Kidney tubule cell (primary cell): Measurements from ENCODE around the gene PPIL1.

Experiments
- DNase-seq: peaks from one replicate; pipeline ENCODE4 v3.0.0-alpha.2; 2018; ENCODE audit warnings: low spot score

PPIL1 gene

DNA sequence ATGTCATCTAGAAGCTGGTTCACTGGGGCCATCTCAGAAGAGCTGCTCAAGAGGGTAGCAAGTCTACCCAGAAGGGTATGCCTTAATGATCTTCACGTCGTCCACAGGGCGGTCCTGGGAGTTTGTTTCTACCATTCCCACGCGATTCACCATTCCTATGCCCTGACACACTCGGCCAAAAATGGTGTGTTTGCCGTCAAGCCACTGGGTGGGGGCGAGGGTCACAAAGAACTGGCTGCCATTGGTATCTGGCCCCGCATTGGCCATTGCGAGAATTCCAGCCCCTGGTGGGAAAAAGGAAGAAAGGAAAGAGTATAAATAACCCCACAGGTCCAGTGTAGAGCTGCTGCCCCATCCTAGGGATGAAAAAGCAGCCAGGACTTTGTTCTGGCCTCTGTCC is 18.9 kb downstream of the PPIL1 start:
- DNase-seq = no peak

GRCh38 chr6:36853325-36853724 is 21.3 kb downstream of the PPIL1 start:
- peak; percentile 81 for DNase-seq

- DNase-seq = peak; percentile 77
Observed at GRCh38 chr6:36852481-36853147, 22.0 kb downstream of the PPIL1 start.

DNA sequence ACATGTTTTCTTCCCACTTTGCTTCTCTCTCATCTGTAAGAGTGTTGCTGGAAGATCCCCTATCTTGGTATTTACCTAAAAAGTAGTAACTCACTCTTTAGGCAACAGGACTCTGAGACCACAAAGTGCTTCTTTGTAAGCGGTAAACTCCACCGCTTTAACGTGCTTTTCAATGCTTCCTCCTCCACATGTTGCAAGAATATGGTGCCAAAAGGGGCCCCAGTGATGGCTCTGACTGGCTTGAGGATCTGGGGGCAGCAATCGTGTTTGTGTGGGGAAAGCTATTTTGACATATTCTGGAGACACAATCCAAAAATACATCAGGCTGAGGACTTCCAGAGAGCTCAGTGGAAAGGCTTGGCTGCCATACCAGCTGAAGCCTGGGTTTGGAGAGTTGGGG is 23.0 kb downstream of the PPIL1 start:
- no peak for DNase-seq

- peak; percentile 78 for DNase-seq
Observed at GRCh38 chr6:36851149-36851614, 23.4 kb downstream of the PPIL1 start.

DNA sequence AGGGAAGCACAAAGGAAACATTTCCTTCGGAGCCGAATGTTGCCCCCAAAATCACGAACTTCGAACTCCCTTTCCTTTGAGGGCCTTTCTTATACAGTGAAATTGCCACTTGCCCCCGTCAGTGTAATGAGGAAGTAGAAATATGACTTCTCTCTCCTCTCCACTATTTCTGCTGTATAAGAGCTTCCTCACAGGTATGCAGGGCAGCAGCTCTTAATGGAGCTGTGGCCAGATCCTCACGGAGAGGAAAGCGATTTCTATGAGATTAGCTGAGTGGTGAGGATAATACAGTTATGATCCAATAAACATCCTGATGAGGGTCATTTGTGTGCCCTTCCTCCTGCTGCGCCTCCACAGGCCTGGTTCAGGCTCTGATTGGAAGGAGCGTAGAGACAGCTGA is 24.6 kb downstream of the PPIL1 start:
- DNase-seq = no peak

- peak; percentile 55 for DNase-seq
Observed at GRCh38 chr6:36848658-36849441, 25.8 kb downstream of the PPIL1 start.

- no peak for DNase-seq
Observed at GRCh38 chr6:36847991-36848390, 26.6 kb downstream of the PPIL1 start.

DNA sequence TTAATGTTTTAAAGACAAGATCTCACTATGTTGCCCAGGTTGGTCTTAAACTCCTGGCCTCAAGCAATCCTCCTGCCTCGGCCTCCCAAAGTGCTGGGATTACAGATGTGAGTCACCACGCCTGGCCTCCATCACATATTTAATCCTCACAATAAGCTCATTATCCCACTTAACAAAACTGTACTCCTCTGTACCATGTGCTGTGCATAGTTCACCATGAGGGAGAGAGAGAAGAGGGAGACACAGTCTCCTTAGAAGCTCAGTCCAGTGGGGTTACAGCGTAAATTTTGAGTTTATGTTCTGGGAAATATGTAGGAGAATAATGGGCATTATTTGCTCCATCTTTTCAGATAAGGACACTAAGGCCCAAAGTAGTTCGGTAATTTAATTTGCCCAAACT is 27.5 kb downstream of the PPIL1 start:
- no peak for DNase-seq

GRCh38 chr6:36845233-36845632 is 29.4 kb downstream of the PPIL1 start:
- DNase-seq = no peak

DNA sequence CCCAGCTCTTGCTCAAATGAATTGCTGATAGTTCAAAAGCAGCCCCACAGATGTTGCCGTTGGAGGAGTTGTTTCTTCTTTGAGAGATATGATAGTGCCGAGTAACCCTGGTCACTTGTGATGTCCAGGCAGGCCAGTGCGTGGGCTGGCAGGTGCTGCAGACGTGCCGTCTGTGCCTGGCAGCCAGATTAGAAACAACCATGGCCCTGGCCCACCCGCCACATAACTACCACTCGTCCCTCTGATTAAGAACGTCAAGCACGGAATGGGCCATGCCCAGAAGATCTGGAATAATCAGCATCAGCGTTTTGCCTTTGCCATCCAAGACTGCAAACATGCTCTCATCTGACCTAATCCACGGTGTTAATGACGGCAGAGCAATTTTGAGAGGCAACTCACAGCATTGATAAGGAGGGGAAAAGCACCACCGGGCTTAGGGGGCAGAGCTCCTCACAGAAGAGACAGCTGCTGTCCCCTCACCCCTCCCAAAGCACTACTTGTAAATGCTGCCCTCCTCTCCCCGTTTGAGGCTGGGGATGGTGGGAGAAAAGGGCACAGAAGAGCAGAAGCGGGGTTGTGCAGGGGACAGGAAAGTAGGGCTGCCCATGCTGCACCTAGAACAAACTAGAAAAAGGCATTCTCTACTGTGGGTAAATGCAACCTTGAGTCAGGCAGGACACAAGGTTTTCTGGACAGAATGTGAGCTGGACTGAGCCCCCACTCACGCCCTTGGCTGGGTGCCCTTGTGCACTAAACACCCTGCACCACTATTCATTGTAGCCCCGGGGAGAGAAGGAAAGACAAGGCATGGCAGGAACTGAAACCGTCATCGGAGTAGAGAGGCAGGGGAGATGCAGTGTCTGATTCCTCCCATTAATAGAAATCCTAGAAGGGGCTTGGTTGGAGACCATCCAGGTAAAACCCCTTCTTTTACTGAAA is 30.1 kb downstream of the PPIL1 start:
- DNase-seq = no peak

GRCh38 chr6:36843170-36843569 is 31.4 kb downstream of the PPIL1 start:
- no peak for DNase-seq

GRCh38 chr6:36841756-36842155 is 32.8 kb downstream of the PPIL1 start:
- no peak for DNase-seq

GRCh38 chr6:36840432-36841403 is 33.9 kb downstream of the PPIL1 start:
- DNase-seq = no peak

DNA sequence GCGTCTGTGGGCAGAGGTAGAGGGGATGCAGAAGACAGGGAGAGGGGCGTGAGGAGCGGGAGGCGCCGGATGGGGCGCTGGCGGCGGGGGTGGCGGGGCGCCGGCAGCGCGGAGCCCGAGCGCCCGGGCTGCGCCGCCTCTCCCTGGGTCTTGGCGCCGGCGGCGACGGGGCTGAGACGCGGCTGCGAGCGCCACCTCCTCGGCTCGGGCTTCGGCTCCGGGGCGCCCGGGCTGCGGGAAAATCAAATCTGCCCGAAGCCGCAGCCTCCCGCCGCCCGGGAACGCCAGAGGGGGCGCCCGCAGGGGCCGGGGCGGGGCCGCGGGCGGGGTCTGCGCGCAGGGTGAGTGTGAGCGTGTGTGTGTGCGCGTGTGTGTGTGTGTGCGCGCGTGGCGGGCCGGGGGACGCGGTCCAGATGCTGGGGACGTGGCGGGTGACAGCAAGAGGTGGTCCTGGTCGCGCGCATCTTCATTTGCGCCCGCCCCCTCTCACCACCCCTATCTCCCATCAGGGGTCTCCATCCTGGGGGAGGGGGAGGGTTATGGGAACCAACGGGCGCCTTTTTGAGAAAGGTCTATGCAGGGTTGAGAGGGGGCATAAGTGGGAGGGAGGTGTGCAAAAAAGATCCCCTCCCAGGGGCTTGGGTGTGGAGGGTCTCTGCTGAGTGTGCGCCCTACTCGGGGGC is 34.7 kb downstream of the PPIL1 start:
- peak; percentile 12 for DNase-seq

- no peak for DNase-seq
Observed at GRCh38 chr6:36838896-36839748, 35.5 kb downstream of the PPIL1 start, which contains the start of gene CPNE5. Gene CPNE5, minus strand, starts transcription at chr6:36839444. Its CDS starts 67 bp downstream, at chr6:36839377.

GRCh38 chr6:36837686-36838085 is 36.9 kb downstream of the PPIL1 start:
- DNase-seq = no peak

DNA sequence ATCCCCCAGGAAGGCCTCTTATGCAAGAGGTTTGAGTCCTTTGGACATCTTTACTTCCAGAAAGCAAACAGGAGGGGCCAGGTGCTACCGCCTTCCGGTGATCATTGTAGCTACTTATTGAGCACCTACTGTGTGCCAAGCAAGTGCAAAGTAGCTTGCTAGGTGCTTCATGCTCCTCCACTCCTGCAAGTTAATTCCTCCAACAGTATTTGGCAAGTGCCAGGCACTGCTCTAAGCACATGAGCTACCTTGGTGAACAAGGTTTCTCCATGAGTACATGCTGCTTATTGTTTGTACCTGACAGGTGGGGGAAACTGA is 37.6 kb downstream of the PPIL1 start:
- no peak for DNase-seq

DNA sequence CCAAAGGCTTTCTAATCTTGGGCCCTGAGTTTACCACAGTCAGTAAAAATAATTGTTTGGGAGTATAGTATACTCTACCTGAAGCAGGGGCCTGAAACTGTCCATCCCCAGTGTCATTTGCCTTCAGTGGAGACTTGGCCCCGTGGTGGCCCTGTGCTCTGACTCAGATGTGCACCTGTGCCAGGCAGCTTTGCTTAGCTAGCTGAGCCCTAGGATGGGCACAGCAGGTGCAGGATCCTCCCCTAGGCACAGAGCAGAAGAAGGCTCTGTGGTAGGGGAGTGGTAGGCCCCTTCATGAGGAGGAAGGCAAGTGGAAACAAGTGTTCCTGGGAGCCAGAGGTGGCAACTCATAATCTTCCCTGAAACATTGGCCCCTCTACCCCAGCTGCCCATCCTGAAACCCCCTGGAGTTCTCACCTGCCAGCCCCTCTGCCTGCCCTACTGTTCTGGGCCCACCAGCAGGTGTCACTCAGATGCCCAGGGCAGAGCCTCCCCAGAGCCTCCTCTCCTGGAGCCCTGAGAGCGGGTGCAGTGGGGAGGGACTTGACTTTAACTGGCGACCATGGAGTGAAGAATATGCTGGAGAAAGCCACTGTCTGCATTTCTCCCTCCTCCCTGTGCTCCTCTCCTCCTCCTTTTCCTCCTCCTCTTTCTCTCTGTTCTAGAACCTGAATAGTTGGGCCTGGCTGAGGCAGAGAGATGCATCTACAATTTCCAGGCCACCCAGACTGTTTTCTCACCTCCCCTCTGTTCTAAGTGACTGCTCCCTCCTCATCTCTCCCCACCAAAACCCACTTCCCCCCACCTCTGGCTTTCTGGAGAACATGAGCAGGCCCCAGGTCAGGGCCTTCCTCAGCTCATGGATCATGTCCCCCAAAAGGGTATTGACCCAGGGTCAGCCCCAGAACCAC is 38.2 kb downstream of the PPIL1 start:
- DNase-seq = no peak
